IMR-90 (cell line): ENCODE data around the gene CIB1. TPM values are rescaled to one million over a fixed set of nuclear protein-coding genes. Genes with fewer than 3 reads are reported as not detected.

Experiments
- ATAC-seq: fragments of 200-7000 bp; cut with Tn5 transposase; 2 replicates; pipeline ENCODE4 v1.9.1; 2020; ENCODE audit warnings: low read depth, mild to moderate bottlenecking, moderate library complexity
- BruUV-seq: library from RNA; stranded (reverse); fragments of 400-500 nt; replicated peaks from 2 replicates; lab custom pipeline; 2021; lab: Mats Ljungman, UMichigan
- CTCF ChIA-PET: fragments of 300-600 bp; formaldehyde crosslinking; extraction: SDS; loops from one replicate; lab custom pipeline; 2021; ENCODE audit warnings: antibody characterized with exemption; lab: Yijun Ruan, JAX
- POLR2A ChIA-PET: fragments of 300-600 bp; sonication (Branson Sonifier 250); formaldehyde crosslinking; loops from one replicate; lab custom pipeline; 2022; ENCODE audit warnings: antibody characterized with exemption; ENCODE audit not compliant: unreplicated experiment; lab: Charles Lee
- DNase-seq: peaks from one replicate; pipeline ENCODE4 v3.0.0; 2013
- H2AFZ ChIP-seq: replicated peaks from 2 replicates; pipeline ENCODE3; 2013; ENCODE audit warnings: low read length, mild to moderate bottlenecking; ENCODE audit not compliant: poor library complexity
- H2AK5ac ChIP-seq: 2 replicates; pipeline ENCODE4 v1.6.1; 2013; ENCODE audit warnings: low read depth, low read length, inconsistent platforms
- H2AK9ac ChIP-seq: replicated peaks from 2 replicates; pipeline ENCODE3; 2013; ENCODE audit warnings: mild to moderate bottlenecking, low read depth, low read length, moderate library complexity; ENCODE audit not compliant: poor library complexity
- H2BK120ac ChIP-seq: 2 replicates; pipeline ENCODE4 v1.6.1; 2013; ENCODE audit warnings: low read depth, low read length, inconsistent platforms
- H2BK15ac ChIP-seq: 3 replicates; pipeline ENCODE4 v1.6.1; 2013; ENCODE audit warnings: low read depth, low read length, inconsistent platforms
- H2BK20ac ChIP-seq: 2 replicates; pipeline ENCODE4 v1.6.1; 2013; ENCODE audit warnings: low read depth, mild to moderate bottlenecking, inconsistent platforms, low read length, moderate library complexity
- H2BK5ac ChIP-seq: 2 replicates; pipeline ENCODE4 v1.6.1; 2013; ENCODE audit warnings: mild to moderate bottlenecking, low read depth, low read length, inconsistent platforms; ENCODE audit not compliant: poor library complexity, severe bottlenecking
- H3K14ac ChIP-seq: replicated peaks from 2 replicates; pipeline ENCODE4 v1.6.1; 2013; ENCODE audit warnings: low read depth, low read length, inconsistent platforms
- H3K18ac ChIP-seq: 2 replicates; pipeline ENCODE4 v1.6.1; 2013; ENCODE audit warnings: low read depth, low read length, control low read depth
- H3K23ac ChIP-seq: 2 replicates; pipeline ENCODE4 v1.6.1; 2013; ENCODE audit warnings: low read depth, low read length, inconsistent platforms
- H3K27ac ChIP-seq: 2 replicates; pipeline ENCODE4 v1.5.1; 2013; ENCODE audit warnings: mild to moderate bottlenecking, control low read depth, low read length; ENCODE audit not compliant: insufficient read depth
- H3K27me3 ChIP-seq: 2 replicates; pipeline ENCODE4 v1.6.1; 2013; ENCODE audit warnings: low read length; ENCODE audit not compliant: control insufficient read depth, insufficient read depth
- H3K36me3 ChIP-seq: 2 replicates; pipeline ENCODE4 v1.6.1; 2013; ENCODE audit warnings: low read length, mixed read lengths; ENCODE audit not compliant: control insufficient read depth, insufficient read depth
- H3K4ac ChIP-seq: 2 replicates; pipeline ENCODE4 v1.6.1; 2013; ENCODE audit warnings: low read depth, low read length, inconsistent platforms
- H3K4me1 ChIP-seq: 2 replicates; pipeline ENCODE4 v1.6.1; 2013; ENCODE audit warnings: low read length, mixed read lengths; ENCODE audit not compliant: control insufficient read depth, insufficient read depth
- H3K4me2 ChIP-seq: 2 replicates; pipeline ENCODE4 v1.6.1; 2013; ENCODE audit warnings: low read depth, mild to moderate bottlenecking, control low read depth, low read length, moderate library complexity
- H3K4me3 ChIP-seq: 2 replicates; pipeline ENCODE4 v1.5.1; 2013; ENCODE audit warnings: low read depth, mild to moderate bottlenecking, control low read depth, low read length, moderate library complexity; ENCODE audit not compliant: insufficient read depth
- H3K56ac ChIP-seq: 2 replicates; pipeline ENCODE4 v1.6.1; 2013; ENCODE audit warnings: low read length, inconsistent platforms; ENCODE audit not compliant: insufficient read depth; ENCODE audit errors: extremely low read depth
- H3K79me1 ChIP-seq, 2 experiments: 2 replicates each; pipeline ENCODE4 v1.6.1; 2013; ENCODE audit warnings: low read length in 2 of 2, inconsistent platforms in 1 of 2, low read depth in 1 of 2
- H3K9ac ChIP-seq: 2 replicates; pipeline ENCODE4 v1.6.1; 2013; ENCODE audit warnings: low read depth, low read length, control low read depth
- H3K9me1 ChIP-seq: 2 replicates; pipeline ENCODE4 v1.6.1; 2013; ENCODE audit warnings: low read length, inconsistent platforms; ENCODE audit not compliant: insufficient read depth
- H3K9me3 ChIP-seq: 2 replicates; pipeline ENCODE4 v1.6.1; 2013; ENCODE audit warnings: low read length; ENCODE audit not compliant: control insufficient read depth, insufficient read depth
- H4K20me1 ChIP-seq: 2 replicates; pipeline ENCODE4 v1.6.1; 2013; ENCODE audit warnings: low read length, inconsistent platforms; ENCODE audit not compliant: insufficient read depth
- H4K5ac ChIP-seq: 2 replicates; pipeline ENCODE4 v1.6.1; 2013; ENCODE audit warnings: mild to moderate bottlenecking, low read depth, low read length, control low read depth
- H4K8ac ChIP-seq, 2 experiments: 2 replicates each; pipeline ENCODE4 v1.6.1; 2013; ENCODE audit warnings: low read depth in 2 of 2, low read length in 2 of 2, control low read depth in 1 of 2, inconsistent platforms in 1 of 2
- H4K91ac ChIP-seq: 2 replicates; pipeline ENCODE4 v1.6.1; 2013; ENCODE audit warnings: low read depth, low read length, inconsistent platforms; ENCODE audit not compliant: insufficient read depth
- BHLHE40 ChIP-seq: fragments of 150-350 bp; IDR thresholded peaks from 2 replicates; pipeline ENCODE4 v1.6.1; 2016; ENCODE audit warnings: mild to moderate bottlenecking, low read depth, low read length
- CHD1 ChIP-seq: IDR thresholded peaks from 2 replicates; pipeline ENCODE4 v1.6.1; 2012; ENCODE audit warnings: low read depth, low read length, improper control_type of control experiment
- CTCF ChIP-seq: conservative IDR thresholded peaks from 2 replicates; pipeline ENCODE4 v1.5.1; 2012; ENCODE audit warnings: mild to moderate bottlenecking, low read depth, low read length, improper control_type of control experiment
- FOS ChIP-seq: fragments of 150-350 bp; IDR thresholded peaks from 2 replicates; pipeline ENCODE4 v1.6.1; 2016; ENCODE audit warnings: low read depth, low read length
- MAFK ChIP-seq: IDR thresholded peaks from 2 replicates; pipeline ENCODE4 v1.6.1; 2012; ENCODE audit warnings: low read depth, low read length, improper control_type of control experiment
- MAZ ChIP-seq: IDR thresholded peaks from 2 replicates; pipeline ENCODE4 v1.6.1; 2012; ENCODE audit warnings: low read depth, mild to moderate bottlenecking, low read length, improper control_type of control experiment, moderate library complexity, borderline replicate concordance
- MXI1 ChIP-seq: IDR thresholded peaks from 2 replicates; pipeline ENCODE4 v1.6.1; 2012; ENCODE audit warnings: low read depth, mild to moderate bottlenecking, low read length, moderate library complexity, borderline replicate concordance
- POLR2A ChIP-seq: IDR thresholded peaks from 2 replicates; pipeline ENCODE4 v1.6.1; 2012; ENCODE audit warnings: mild to moderate bottlenecking, low read depth, low read length
- RAD21 ChIP-seq: IDR thresholded peaks from 2 replicates; pipeline ENCODE4 v1.6.1; 2012; ENCODE audit warnings: low read length, improper control_type of control experiment
- RCOR1 ChIP-seq: IDR thresholded peaks from 2 replicates; pipeline ENCODE4 v1.6.1; 2012; ENCODE audit warnings: mild to moderate bottlenecking, low read length, improper control_type of control experiment; ENCODE audit not compliant: insufficient replicate concordance
- RFX5 ChIP-seq: IDR thresholded peaks from 2 replicates; pipeline ENCODE4 v1.8.0; 2012; ENCODE audit warnings: low read depth, mild to moderate bottlenecking, low read length, moderate library complexity
- SMC3 ChIP-seq: fragments of 150-350 bp; IDR thresholded peaks from 2 replicates; pipeline ENCODE4 v1.6.1; 2016; ENCODE audit warnings: low read depth, mild to moderate bottlenecking, antibody characterized with exemption, low read length, moderate library complexity
- USF2 ChIP-seq: fragments of 150-350 bp; IDR thresholded peaks from 2 replicates; pipeline ENCODE4 v1.6.1; 2017; ENCODE audit warnings: mild to moderate bottlenecking, antibody characterized with exemption, low read length, low read depth
- WGBS, 2 experiments: methylation state at CpG; one replicate each; pipeline versions ENCODE4 v1.1.5 to v1.1.7; 2013; ENCODE audit warnings: missing lambda C conversion rate in 2 of 2; ENCODE audit not compliant: insufficient read length in 1 of 2; ENCODE audit errors: extremely low coverage in 2 of 2; 5-methylcytosine and 5-hydroxymethylcytosine counted together
- dilution Hi-C: fragments of 300-500 bp; cut with HindIII; formaldehyde crosslinking; loops from one replicate; pipeline ENCODE4 v1.14.3; 2018; ENCODE audit warnings: low sequenced_read_pairs; ENCODE audit not compliant: unreplicated experiment
- in situ Hi-C: fragments of 300-500 bp; cut with MboI; formaldehyde crosslinking; loops from 3 replicates; pipeline ENCODE4 v1.14.3; 2019; ENCODE audit warnings: low sequenced_read_pairs, inconsistent platforms, mixed read lengths
- intact Hi-C: fragments of 100-400 bp; cut with micrococcal nuclease; formaldehyde crosslinking; loops from 2 replicates; pipeline ENCODE4 v1.10.0; 2022
- polyA plus RNA-seq, 3 experiments: library from polyadenylated mRNA; depleted of rRNA; stranded (reverse); fragments of >200 nt; gene quantifications; 2 replicates each; pipeline ENCODE4 v1.2.3, GENCODE V29; 2012; ENCODE audit warnings: low replicate concordance in 1 of 3
- total RNA-seq: library from RNA; depleted of rRNA; stranded (reverse); fragments of >200 nt; gene quantifications from 2 replicates; pipeline ENCODE4 v1.2.3, GENCODE V29; 2012

CIB1 gene
- total and polyA plus RNA-seq, 2 of the 4 experiments (the other 2 are of a cell fraction), result 31.5 to 94.1 TPM

- H2BK120ac ChIP-seq, result no peak overlapping the region
- no peak overlapping the region for H3K4me3 ChIP-seq
- no peak overlapping the region for H3K14ac ChIP-seq
- DNase-seq, result no peak
- dilution Hi-C loops (no loop called here), in situ Hi-C loops (no loop called here), intact Hi-C loops (loop anchor here (5.0 kb wide), 1 partner anchor 338 kb away; the partner anchor contains the start of gene AP3S2)
- no peak overlapping the region for H3K56ac ChIP-seq
- no peak overlapping the region for H2AK9ac ChIP-seq
- 90% methylated on average over 4 of the region's 12 CpGs; no CpG with 5 or more reads in 1 of the 2 experiments for WGBS, 2 experiments
- H2BK5ac ChIP-seq, result no peak overlapping the region
- H3K9me3 ChIP-seq, result no peaks in the 10 kb centered on the region
- TF ChIP-seq POLR2A (no peak), FOS (no peak), RCOR1 (no peak), BHLHE40 (no peak), SMC3 (no peak), RAD21 (no peak), CTCF (no peak), MXI1 (no peak), RFX5 (no peak), MAZ (no peak), MAFK (no peak), USF2 (no peak), CHD1 (no peak)
- H3K9me1 ChIP-seq, result peaks cover 18% of the 10 kb centered on the region
- peaks cover 4% of the 10 kb centered on the region for H3K4me1 ChIP-seq
- no peak overlapping the region for H4K91ac ChIP-seq
- POLR2A ChIA-PET, result no interaction called here
- H3K9ac ChIP-seq, result no peak overlapping the region
- no peak overlapping the region for H3K27ac ChIP-seq
- no peak overlapping the region for H4K5ac ChIP-seq
- BruUV-seq, result no TSS peak
- H3K79me1 ChIP-seq, result peaks cover 19 to 45% of the 10 kb centered on the region in 2 experiments
- H3K36me3 ChIP-seq, result peaks cover 48% of the 10 kb centered on the region
- no peak overlapping the region for H3K4ac ChIP-seq
- H2BK15ac ChIP-seq, result no peak overlapping the region
- 0 out of 2 replicates have a peak, but pooled peaks cover 7% of the 10 kb centered on the region for H4K20me1 ChIP-seq
- no peak overlapping the region for H2AFZ ChIP-seq
- no peak overlapping the region for H4K8ac ChIP-seq
- CTCF ChIA-PET, result no interaction called here
- no peak for ATAC-seq
- H3K18ac ChIP-seq, result no peak overlapping the region
- no peak overlapping the region for H3K23ac ChIP-seq
- no peak overlapping the region for H2AK5ac ChIP-seq
- H3K4me2 ChIP-seq, result no peak overlapping the region
- no peak overlapping the region for H2BK20ac ChIP-seq
- no peaks in the 10 kb centered on the region for H3K27me3 ChIP-seq
These were observed 3.7 kb downstream of the CIB1 start for GRCh38 chr15:90230071-90230494.
